Dendritic cell treated with granulocyte-macrophage colony-stimulating factor and Interleukin-4, amounts not matched to agents 40 ng/mL and 50 ng/mL, for 4 days (primary cell): ENCODE results near the gene GPX6.
"Not testable (repeated sequence)": the region's sequence is repeated elsewhere in the genome, so short reads cannot be mapped to it uniquely, and the experiment has no call there.

Experiments
- H3K27ac Mint-ChIP-seq: one replicate; pipeline ENCODE4 v1.8.0; 2022; ENCODE audit warnings: mild to moderate bottlenecking, mixed read lengths
- H3K27me3 Mint-ChIP-seq: one replicate; pipeline ENCODE4 v1.8.0; 2022; ENCODE audit warnings: mild to moderate bottlenecking, mixed read lengths
- H3K36me3 Mint-ChIP-seq: one replicate; pipeline ENCODE4 v1.8.0; 2022; ENCODE audit warnings: low read depth, mixed read lengths
- H3K4me1 Mint-ChIP-seq: one replicate; pipeline ENCODE4 v1.8.0; 2022; ENCODE audit warnings: low read depth, mixed read lengths
- H3K4me3 Mint-ChIP-seq: one replicate; pipeline ENCODE4 v1.8.0; 2022; ENCODE audit warnings: mild to moderate bottlenecking, moderate library complexity, mixed read lengths
- H3K9me3 Mint-ChIP-seq: one replicate; pipeline ENCODE4 v1.8.0; 2022; ENCODE audit warnings: mixed read lengths
- intact Hi-C: fragments of 100-400 bp; cut with micrococcal nuclease; formaldehyde crosslinking; loops from one replicate; pipeline ENCODE4 v1.15.0; 2022

The GPX6 gene

GRCh38 chr6:28537509-28538140 lies 22.0 kb upstream of the GPX6 start:
- Mint-ChIP-seq H3K27me3 (peaks cover 57% of the 10 kb centered on the region), H3K27ac (no peak overlapping the region), H3K4me3 (no peak overlapping the region), H3K36me3 (no peaks in the 10 kb centered on the region), H3K9me3 (no peaks in the 10 kb centered on the region), H3K4me1 (peaks cover 4% of the 10 kb centered on the region)
- intact Hi-C loops: no loop called here

GRCh38 chr6:28537065-28537464 lies 21.5 kb upstream of the GPX6 start:
- intact Hi-C loops: no loop called here
- peaks cover 51% of the 10 kb centered on the region for H3K27me3 Mint-ChIP-seq
- no peaks in the 10 kb centered on the region for H3K36me3 Mint-ChIP-seq
- H3K9me3 Mint-ChIP-seq: no peaks in the 10 kb centered on the region
- no peak overlapping the region for H3K4me3 Mint-ChIP-seq
- H3K27ac Mint-ChIP-seq: no peak overlapping the region
- no peaks in the 10 kb centered on the region for H3K4me1 Mint-ChIP-seq

GRCh38 chr6:28534875-28535274 lies 19.3 kb upstream of the GPX6 start:
- H3K36me3 Mint-ChIP-seq: no peaks in the 10 kb centered on the region

GRCh38 chr6:28534306-28534705 lies 18.7 kb upstream of the GPX6 start:
- H3K27me3 Mint-ChIP-seq: peaks cover 45% of the 10 kb centered on the region
- intact Hi-C loops: no loop called here

More at GRCh38 chr6:28534875-28535274, 19.3 kb upstream of the GPX6 start:
- H3K27ac Mint-ChIP-seq: no peak overlapping the region
- H3K9me3 Mint-ChIP-seq: no peaks in the 10 kb centered on the region
- H3K4me3 Mint-ChIP-seq: no peak overlapping the region
- H3K27me3 Mint-ChIP-seq: peaks cover 49% of the 10 kb centered on the region
- intact Hi-C loops: no loop called here
- no peaks in the 10 kb centered on the region for H3K4me1 Mint-ChIP-seq

GRCh38 chr6:28531479-28532128 lies 16.0 kb upstream of the GPX6 start:
- peaks cover 21% of the 10 kb centered on the region for H3K27me3 Mint-ChIP-seq
- H3K36me3 Mint-ChIP-seq: no peaks in the 10 kb centered on the region
- no peaks in the 10 kb centered on the region for H3K9me3 Mint-ChIP-seq
- no peak overlapping the region for H3K4me3 Mint-ChIP-seq
- no peak overlapping the region for H3K27ac Mint-ChIP-seq
- intact Hi-C loops: no loop called here
- no peaks in the 10 kb centered on the region for H3K4me1 Mint-ChIP-seq

More at GRCh38 chr6:28534306-28534705, 18.7 kb upstream of the GPX6 start:
- Mint-ChIP-seq H3K4me1 (no peaks in the 10 kb centered on the region), H3K36me3 (no peaks in the 10 kb centered on the region), H3K27ac (no peak overlapping the region), H3K4me3 (no peak overlapping the region), H3K9me3 (no peaks in the 10 kb centered on the region)

GRCh38 chr6:28530777-28531176 lies 15.2 kb upstream of the GPX6 start:
- no peak overlapping the region for H3K27ac Mint-ChIP-seq
- H3K4me1 Mint-ChIP-seq: no peaks in the 10 kb centered on the region
- intact Hi-C loops: no loop called here
- no peak overlapping the region for H3K4me3 Mint-ChIP-seq
- H3K9me3 Mint-ChIP-seq: no peaks in the 10 kb centered on the region
- H3K27me3 Mint-ChIP-seq: peaks cover 18% of the 10 kb centered on the region
- H3K36me3 Mint-ChIP-seq: no peaks in the 10 kb centered on the region

- H3K27me3 Mint-ChIP-seq: peaks cover 17% of the 10 kb centered on the region
- H3K4me1 Mint-ChIP-seq: no peaks in the 10 kb centered on the region
Measured at GRCh38 chr6:28525496-28526039, 10.0 kb upstream of the GPX6 start, which contains the start of gene GPX5. GPX5 (plus strand) TSS chr6:28525881; CDS start chr6:28526014, 133 bp downstream.

GRCh38 chr6:28523241-28523622 lies 7.6 kb upstream of the GPX6 start:
- H3K4me3 Mint-ChIP-seq: no peak overlapping the region
- H3K27ac Mint-ChIP-seq: no peak overlapping the region
- H3K9me3 Mint-ChIP-seq: no peaks in the 10 kb centered on the region
- intact Hi-C loops: no loop called here
- H3K4me1 Mint-ChIP-seq: no peaks in the 10 kb centered on the region
- peaks cover 21% of the 10 kb centered on the region for H3K27me3 Mint-ChIP-seq
- H3K36me3 Mint-ChIP-seq: no peaks in the 10 kb centered on the region

More at GRCh38 chr6:28525496-28526039, 10.0 kb upstream of the GPX6 start, which contains the start of gene GPX5:
- intact Hi-C loops: no loop called here
- H3K4me3 Mint-ChIP-seq: no peak within 1 kb of the TSS
- H3K27ac Mint-ChIP-seq: no peak within 1 kb of the TSS
- no peaks in the 10 kb centered on the region for H3K9me3 Mint-ChIP-seq
- H3K36me3 Mint-ChIP-seq: no peaks in the 10 kb centered on the region

- Mint-ChIP-seq H3K27me3 (peaks cover 21% of the 10 kb centered on the region), H3K9me3 (no peaks in the 10 kb centered on the region), H3K27ac (no peak overlapping the region), H3K4me1 (no peaks in the 10 kb centered on the region), H3K36me3 (no peaks in the 10 kb centered on the region), H3K4me3 (no peak overlapping the region)
- intact Hi-C loops: no loop called here
Measured at GRCh38 chr6:28522594-28523240, 7.1 kb upstream of the GPX6 start.

GRCh38 chr6:28517964-28518363 lies 2.4 kb upstream of the GPX6 start:
- H3K4me3 Mint-ChIP-seq: no peak overlapping the region
- H3K27me3 Mint-ChIP-seq: peaks cover 13% of the 10 kb centered on the region
- H3K36me3 Mint-ChIP-seq: no peaks in the 10 kb centered on the region
- H3K27ac Mint-ChIP-seq: no peak overlapping the region
- intact Hi-C loops: no loop called here
- H3K9me3 Mint-ChIP-seq: no peaks in the 10 kb centered on the region
- no peaks in the 10 kb centered on the region for H3K4me1 Mint-ChIP-seq

- H3K36me3 Mint-ChIP-seq, intact Hi-C loops, H3K4me1 Mint-ChIP-seq, H3K4me3 Mint-ChIP-seq, H3K9me3 Mint-ChIP-seq, H3K27ac Mint-ChIP-seq, H3K27me3 Mint-ChIP-seq: not testable (repeated sequence)
Measured at GRCh38 chr6:28512387-28512786, 3.2 kb downstream of the GPX6 start.

GRCh38 chr6:28511628-28512300 lies 3.8 kb downstream of the GPX6 start:
- no peak overlapping the region for H3K4me3 Mint-ChIP-seq
- H3K9me3 Mint-ChIP-seq: peaks cover 8% of the 10 kb centered on the region
- H3K4me1 Mint-ChIP-seq: no peaks in the 10 kb centered on the region
- peaks cover 5% of the 10 kb centered on the region for H3K27me3 Mint-ChIP-seq
- intact Hi-C loops: no loop called here
- no peaks in the 10 kb centered on the region for H3K36me3 Mint-ChIP-seq
- no peak overlapping the region for H3K27ac Mint-ChIP-seq

- Mint-ChIP-seq H3K9me3 (peaks cover 8% of the 10 kb centered on the region), H3K4me1 (no peaks in the 10 kb centered on the region), H3K27me3 (peaks cover 5% of the 10 kb centered on the region), H3K4me3 (no peak overlapping the region), H3K27ac (no peak overlapping the region), H3K36me3 (no peaks in the 10 kb centered on the region)
- intact Hi-C loops: no loop called here
Measured at GRCh38 chr6:28506807-28507475, 8.7 kb downstream of the GPX6 start.
